Spleen (tissue), 11 donors: ENCODE data around the gene ZNF362. TPM values are rescaled to one million over a fixed set of nuclear protein-coding genes. Genes with fewer than 3 reads are reported as not detected.

Experiments
- DNase-seq: peaks from one replicate; pipeline ENCODE4 v3.0.0-alpha.2; 2020
- H3K27ac ChIP-seq, 8 donors: fragments of 200-600 bp; sonication (generic) in 7 of 8; 1 replicate in 4 of 8; 2 replicates in 4 of 8; pipeline versions ENCODE4 v1.5.0 to v1.8.0; 2016 to 2021; ENCODE audit warnings: inconsistent platforms in 4 of 8, mild to moderate bottlenecking in 4 of 8, moderate library complexity in 1 of 8
- H3K27me3 ChIP-seq, 7 donors: fragments of 200-600 bp; sonication (generic) in 6 of 7; replicated peaks in 1 of 7; 1 replicate in 4 of 7; 2 replicates in 3 of 7; pipeline versions ENCODE4 v1.5.0 to v1.8.0; 2016 to 2021; ENCODE audit warnings: inconsistent platforms in 3 of 7, mild to moderate bottlenecking in 1 of 7
- H3K36me3 ChIP-seq, 6 donors: fragments of 200-600 bp; sonication (generic) in 5 of 6; 1 replicate in 4 of 6; 2 replicates in 2 of 6; pipeline versions ENCODE4 v1.5.0 to v1.8.0; 2016 to 2021; ENCODE audit warnings: inconsistent platforms in 2 of 6
- H3K4me1 ChIP-seq, 6 donors: fragments of 200-600 bp; sonication (generic) in 5 of 6; 1 replicate in 3 of 6; 2 replicates in 3 of 6; pipeline versions ENCODE4 v1.5.0 to v1.8.0; 2016 to 2021; ENCODE audit warnings: inconsistent platforms in 3 of 6
- H3K4me3 ChIP-seq, 8 donors: fragments of 200-600 bp; sonication (generic) in 7 of 8; 1 replicate in 4 of 8; 2 replicates in 4 of 8; pipeline versions ENCODE4 v1.5.0 to v1.8.0; 2016 to 2021; ENCODE audit warnings: inconsistent platforms in 4 of 8, mild to moderate bottlenecking in 4 of 8, moderate library complexity in 2 of 8
- H3K9me3 ChIP-seq, 8 donors: fragments of 200-600 bp; sonication (generic) in 7 of 8; 1 replicate in 4 of 8; 2 replicates in 4 of 8; pipeline versions ENCODE4 v1.5.0 to v1.8.0; 2016 to 2021; ENCODE audit warnings: inconsistent platforms in 4 of 8
- POLR2A ChIP-seq, 3 donors: fragments of 450-650 bp; IDR thresholded peaks; one replicate each; pipeline ENCODE4 v1.5.1; 2017; ENCODE audit warnings: antibody characterized with exemption in 3 of 3, mild to moderate bottlenecking in 1 of 3
- POLR2AphosphoS5 ChIP-seq, 3 donors: sonication (generic); formaldehyde crosslinking; IDR thresholded peaks; one replicate each; pipeline ENCODE4 v1.5.1; 2017; ENCODE audit warnings: antibody characterized with exemption in 3 of 3
- WGBS, 5 donors: extraction: QIAGEN DNeasy Blood & Tissue Kit in 3 of 5; methylation state at CpG; one replicate each; pipeline versions ENCODE4 v1.1.5 to v1.1.7; 2013 to 2018; 5-methylcytosine and 5-hydroxymethylcytosine counted together
- intact Hi-C: fragments of 100-400 bp; cut with DNase I; formaldehyde crosslinking; loops from one replicate; pipeline ENCODE4 v1.15.0; 2023; ENCODE audit warnings: low total_unique reads
- polyA plus RNA-seq, 3 donors: library from polyadenylated mRNA; stranded (reverse); fragments of 200-250 nt; gene quantifications; one replicate each; pipeline ENCODE4 v1.2.1, GENCODE V29; 2013
- total RNA-seq, 7 donors: library from RNA; depleted of rRNA in 3 of 7; stranded (reverse); fragments of >200 nt in 3 of 7; fragmentation: NEBNext Ultra II Directional in 4 of 7; extraction: Animal tissue kit (Norgen Biotek cat#: 25700) in 4 of 7; gene quantifications; one replicate each; pipeline versions ENCODE4 v1.1.0 to v1.2.1, GENCODE V29; 2016 to 2021
- TF ChIP-seq, protein P1 (sequence below), 11 experiments: fragments of 200-600 bp in 7 of 11; fragments of 450-650 bp in 4 of 11; sonication (generic) in 4 of 11; IDR thresholded peaks in 8 of 11; conservative IDR thresholded peaks in 3 of 11; 1 replicate in 7 of 11; 2 replicates in 4 of 11; pipeline versions ENCODE4 v1.4.0 to v1.8.0; 2016 to 2021; ENCODE audit warnings: antibody characterized with exemption in 11 of 11, inconsistent platforms in 4 of 11, mild to moderate bottlenecking in 1 of 11
- donor health status: healthy with polysubstance abuse.
- donor health status: DM: no; HTN: no; CAD: no; lungs with moderate emphysema.
- donor health status: DM: no; HTN: no; CAD: no.
- donor health status: Bipolar disorder and iron deficiency.
- donor health status: healthy.
- donor health status: DM: no; HTN: no; CAD: no.
- donor health status: DM: yes; HTN: yes; CAD: no.

Gene ZNF362
- total and polyA plus RNA-seq, 10 donors: 8.7 to 47.0 (median 24.8) TPM

DNA sequence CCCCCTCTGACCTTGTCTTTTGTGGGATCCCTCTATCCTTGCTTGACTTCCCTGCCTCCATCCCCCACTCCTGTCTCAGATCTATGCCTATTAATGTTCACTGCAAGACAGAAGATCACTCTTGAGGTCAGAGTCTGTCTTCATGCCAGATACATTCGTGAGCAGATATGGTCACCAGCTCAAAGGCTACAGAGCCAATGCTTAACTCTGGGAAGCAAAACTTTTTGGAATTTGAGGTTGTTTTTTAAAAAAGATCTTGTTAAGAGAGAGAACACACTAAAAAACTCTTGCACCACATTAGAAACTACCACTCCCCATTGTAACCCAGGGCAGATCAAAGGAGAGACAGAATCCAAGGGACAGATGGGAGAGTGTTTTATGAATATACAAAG lies 81.8 kb downstream of the ZNF362 start:
- intact Hi-C loops: no loop called here
- peaks cover 65 to 100% (median 95%) of the 10 kb centered on the region in 6 donors for H3K4me1 ChIP-seq

GRCh38 chr1:33338440-33339211 lies 82.3 kb downstream of the ZNF362 start:
- peak in 2 of 3 donors; percentile 21 to 51 for TF ChIP-seq POLR2A (IDR thresholded peaks at IDR 0.05)
- TF ChIP-seq, protein P1, sequence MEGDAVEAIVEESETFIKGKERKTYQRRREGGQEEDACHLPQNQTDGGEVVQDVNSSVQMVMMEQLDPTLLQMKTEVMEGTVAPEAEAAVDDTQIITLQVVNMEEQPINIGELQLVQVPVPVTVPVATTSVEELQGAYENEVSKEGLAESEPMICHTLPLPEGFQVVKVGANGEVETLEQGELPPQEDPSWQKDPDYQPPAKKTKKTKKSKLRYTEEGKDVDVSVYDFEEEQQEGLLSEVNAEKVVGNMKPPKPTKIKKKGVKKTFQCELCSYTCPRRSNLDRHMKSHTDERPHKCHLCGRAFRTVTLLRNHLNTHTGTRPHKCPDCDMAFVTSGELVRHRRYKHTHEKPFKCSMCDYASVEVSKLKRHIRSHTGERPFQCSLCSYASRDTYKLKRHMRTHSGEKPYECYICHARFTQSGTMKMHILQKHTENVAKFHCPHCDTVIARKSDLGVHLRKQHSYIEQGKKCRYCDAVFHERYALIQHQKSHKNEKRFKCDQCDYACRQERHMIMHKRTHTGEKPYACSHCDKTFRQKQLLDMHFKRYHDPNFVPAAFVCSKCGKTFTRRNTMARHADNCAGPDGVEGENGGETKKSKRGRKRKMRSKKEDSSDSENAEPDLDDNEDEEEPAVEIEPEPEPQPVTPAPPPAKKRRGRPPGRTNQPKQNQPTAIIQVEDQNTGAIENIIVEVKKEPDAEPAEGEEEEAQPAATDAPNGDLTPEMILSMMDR (IDR thresholded peaks at IDR 0.05 in 8 of 11, conservative IDR thresholded peaks at IDR 0.05 in 3 of 11): peak in 1 of 11 experiments; percentile 7
- peak; percentile 11 to 92 (median 35) for TF ChIP-seq POLR2AphosphoS5 (IDR thresholded peaks at IDR 0.05)
- H3K9me3 ChIP-seq: no peaks in the 10 kb centered on the region
- H3K27ac ChIP-seq: peak overlapping the region; percentile 67 to 99 (median 94)
- peak overlapping the region in 3 of 8 donors; percentile 1 to 52 (median 11) for H3K4me3 ChIP-seq
- WGBS, 5 donors: 53 to 66% (median 60%) methylated on average over 14 of the region's 14 CpGs
- peaks cover 0 to 68% (median 9%) of the 10 kb centered on the region in 6 donors for H3K36me3 ChIP-seq
- H3K4me1 ChIP-seq: peaks cover 68 to 100% (median 95%) of the 10 kb centered on the region in 6 donors
- peak; percentile 80 for DNase-seq
- intact Hi-C loops: no loop called here
- no peaks in the 10 kb centered on the region for H3K27me3 ChIP-seq

More for the DNA sequence above, 81.8 kb downstream of the ZNF362 start:
- DNase-seq: no peak
- H3K36me3 ChIP-seq: peaks cover 0 to 68% (median 11%) of the 10 kb centered on the region in 6 donors
- H3K27me3 ChIP-seq: no peaks in the 10 kb centered on the region
- peak overlapping the region; percentile 29 to 99 (median 94) for H3K27ac ChIP-seq
- 53 to 63% (median 59%) methylated on average over 1 of the region's 1 CpG for WGBS, 5 donors
- TF ChIP-seq POLR2AphosphoS5 (IDR thresholded peaks at IDR 0.05) (no peak), POLR2A (IDR thresholded peaks at IDR 0.05) (no peak)
- TF ChIP-seq, protein P1 (IDR thresholded peaks at IDR 0.05 in 8 of 11, conservative IDR thresholded peaks at IDR 0.05 in 3 of 11): no peak
- peak overlapping the region in 2 of 8 donors; percentile 1 to 52 for H3K4me3 ChIP-seq
- H3K9me3 ChIP-seq: no peaks in the 10 kb centered on the region

- H3K4me1 ChIP-seq: peaks cover 60 to 100% (median 95%) of the 10 kb centered on the region in 6 donors
- TF ChIP-seq POLR2AphosphoS5 (IDR thresholded peaks at IDR 0.05) (peak in 2 of 3 donors; percentile 4 to 37), POLR2A (IDR thresholded peaks at IDR 0.05) (no peak)
- TF ChIP-seq, protein P1 (IDR thresholded peaks at IDR 0.05 in 8 of 11, conservative IDR thresholded peaks at IDR 0.05 in 3 of 11): peak in 1 of 11 experiments; percentile 13
- H3K27me3 ChIP-seq: no peaks in the 10 kb centered on the region
- 42 to 82% (median 61%) methylated on average over 2 of the region's 2 CpGs for WGBS, 5 donors
- intact Hi-C loops: no loop called here
- H3K27ac ChIP-seq: peak overlapping the region; percentile 67 to 99 (median 94)
- peak overlapping the region in 1 of 8 donors; percentile 52 for H3K4me3 ChIP-seq
- no peaks in the 10 kb centered on the region for H3K9me3 ChIP-seq
- H3K36me3 ChIP-seq: peaks cover 0 to 68% (median 6%) of the 10 kb centered on the region in 6 donors
- no peak for DNase-seq
Measured at GRCh38 chr1:33339413-33339812, 83.1 kb downstream of the ZNF362 start.

GRCh38 chr1:33341190-33341589 lies 84.9 kb downstream of the ZNF362 start:
- 73 to 90% (median 88%) methylated on average over 6 of the region's 6 CpGs for WGBS, 5 donors
- intact Hi-C loops: no loop called here
- Histone ChIP-seq H3K9me3 (no peaks in the 10 kb centered on the region), H3K27ac (peak overlapping the region in 7 of 8 donors; percentile 82 to 99 (median 98)), H3K36me3 (peaks cover 0 to 70% (median 4%) of the 10 kb centered on the region in 6 donors), H3K4me1 (peaks cover 58 to 100% (median 92%) of the 10 kb centered on the region in 6 donors), H3K27me3 (no peaks in the 10 kb centered on the region), H3K4me3 (peak overlapping the region in 1 of 8 donors; percentile 42)
- no peak for TF ChIP-seq POLR2A (IDR thresholded peaks at IDR 0.05)
- TF ChIP-seq POLR2AphosphoS5 (IDR thresholded peaks at IDR 0.05): peak in 1 of 3 donors; percentile 42
- no peak for DNase-seq
